GM12873 (cell line): ENCODE data around the gene HSPBP1.

ENCODE experiments used
- CTCF ChIP-seq: IDR thresholded peaks from 2 replicates; pipeline ENCODE4 v1.5.1; 2012; ENCODE audit warnings: low read depth, mild to moderate bottlenecking, moderate library complexity, low read length, control low read depth; ENCODE audit not compliant: insufficient read depth; ENCODE audit errors: missing control alignments

HSPBP1 gene

DNA sequence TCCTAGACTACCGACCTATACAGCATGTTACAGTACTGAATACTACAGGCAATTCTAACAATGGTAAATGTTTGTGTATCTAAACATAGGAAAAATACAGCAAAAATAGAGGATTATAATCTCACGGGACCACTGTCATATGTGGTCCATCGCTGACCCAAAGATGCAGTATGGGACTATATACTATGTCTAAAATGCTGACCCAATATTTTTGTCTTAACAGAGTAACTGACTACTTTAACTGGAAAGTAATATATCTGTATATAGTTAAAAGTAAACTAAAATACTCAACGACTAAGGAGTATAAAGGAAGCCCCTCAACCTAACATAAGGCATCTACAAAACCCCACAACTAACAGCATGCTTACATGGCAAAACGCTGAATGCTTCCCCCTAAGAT, 46.9 kb downstream of the HSPBP1 start:
- no peak for TF ChIP-seq CTCF

DNA sequence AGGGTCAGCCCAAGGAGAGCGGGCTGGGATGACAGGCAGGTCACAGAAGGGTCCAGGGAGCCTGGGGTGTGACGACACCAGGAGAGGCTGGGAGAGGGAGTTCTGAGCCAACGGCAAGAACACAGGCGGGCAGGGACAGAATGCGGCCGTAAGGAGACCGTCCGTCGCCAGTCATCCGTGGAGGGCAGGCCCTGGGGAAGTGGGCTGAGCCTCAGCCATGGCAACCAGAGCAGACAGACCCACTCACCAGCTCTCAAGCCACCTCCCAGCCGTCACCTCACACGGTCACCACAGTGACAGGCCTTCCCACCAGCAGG, 47.7 kb downstream of the HSPBP1 start:
- TF ChIP-seq CTCF = no peak

- TF ChIP-seq CTCF = no peak
Measured at GRCh38 chr19:55231391-55232285, 48.3 kb downstream of the HSPBP1 start.

- TF ChIP-seq CTCF = no peak
Measured at GRCh38 chr19:55230780-55231179, 49.1 kb downstream of the HSPBP1 start.

- no peak for TF ChIP-seq CTCF
Measured at GRCh38 chr19:55230329-55230728, 49.6 kb downstream of the HSPBP1 start.

DNA sequence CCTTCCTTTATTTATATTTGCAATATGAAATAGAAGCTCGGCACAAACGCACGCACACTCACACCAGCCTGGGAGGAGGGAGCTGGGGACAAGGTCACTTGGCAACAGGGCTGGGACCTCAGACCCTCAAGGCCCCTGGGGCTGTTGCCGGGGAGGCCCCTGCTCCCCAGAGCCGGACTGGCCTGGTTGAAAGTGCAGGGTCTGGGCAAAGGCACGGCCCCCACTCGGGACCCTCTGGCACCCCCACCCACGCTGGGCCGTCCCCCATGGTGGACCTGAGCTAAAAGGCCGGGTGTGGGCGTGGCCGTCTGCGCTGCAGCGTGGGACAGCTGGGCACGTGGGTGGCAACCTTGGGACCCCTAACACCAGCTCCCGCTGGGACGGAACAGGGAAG, 50.1 kb downstream of the HSPBP1 start:
- TF ChIP-seq CTCF = no peak

DNA sequence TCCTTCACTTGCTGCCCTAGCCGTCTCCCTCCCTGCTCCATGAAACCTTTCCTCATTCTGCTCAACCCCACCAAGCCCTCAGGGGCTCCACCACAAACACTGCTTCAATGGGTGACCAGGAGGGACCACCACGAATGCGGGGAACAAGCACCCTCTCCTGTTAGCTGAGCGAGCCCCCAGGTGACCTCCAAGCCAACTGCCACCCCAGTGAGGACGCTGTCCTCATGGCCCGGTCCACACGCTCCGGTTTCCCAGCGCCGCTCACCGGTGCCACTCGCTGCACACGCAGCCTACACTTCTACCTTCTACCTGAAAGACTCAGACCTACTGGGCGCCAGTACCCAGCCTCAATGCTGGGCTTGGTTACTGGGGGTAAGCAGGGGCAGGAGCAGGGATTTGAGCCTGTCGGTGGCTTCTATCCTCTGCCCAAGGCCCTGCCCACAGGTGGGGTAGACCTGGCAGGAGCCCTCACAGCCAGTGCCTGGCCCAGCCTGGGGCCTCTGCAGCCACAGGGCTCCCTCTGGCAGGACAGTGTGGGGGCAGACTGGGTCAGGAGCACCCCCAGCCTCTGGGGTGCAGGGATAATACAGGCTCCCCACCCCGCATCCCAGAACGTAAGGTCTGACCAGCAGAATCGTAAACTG, 50.6 kb downstream of the HSPBP1 start:
- no peak for TF ChIP-seq CTCF
